ENCODE results near the gene NAT8.
"Not testable (repeated sequence)": the region's sequence is repeated elsewhere in the genome, so short reads cannot be mapped to it uniquely, and the experiment has no call there.

The NAT8 gene

GRCh38 chr2:73611193-73611592 is 31.0 kb downstream of the NAT8 start:
- no peak for DNase-seq
- Histone ChIP-seq H3K27ac (no peak overlapping the region), H3K4me3 (ENCODE audit: low read depth, low read length) (no peak overlapping the region), H3K9me3 (ENCODE audit: severe bottlenecking) (no peaks in the 10 kb centered on the region), H3K36me3 (peaks cover 8% of the 10 kb centered on the region), H3K27me3 (ENCODE audit: insufficient read depth, low read depth, severe bottlenecking) (no peaks in the 10 kb centered on the region)
- TF ChIP-seq CTCF (IDR thresholded peaks at IDR 0.05; ENCODE audit: low read depth, low read length) = no peak

DNA sequence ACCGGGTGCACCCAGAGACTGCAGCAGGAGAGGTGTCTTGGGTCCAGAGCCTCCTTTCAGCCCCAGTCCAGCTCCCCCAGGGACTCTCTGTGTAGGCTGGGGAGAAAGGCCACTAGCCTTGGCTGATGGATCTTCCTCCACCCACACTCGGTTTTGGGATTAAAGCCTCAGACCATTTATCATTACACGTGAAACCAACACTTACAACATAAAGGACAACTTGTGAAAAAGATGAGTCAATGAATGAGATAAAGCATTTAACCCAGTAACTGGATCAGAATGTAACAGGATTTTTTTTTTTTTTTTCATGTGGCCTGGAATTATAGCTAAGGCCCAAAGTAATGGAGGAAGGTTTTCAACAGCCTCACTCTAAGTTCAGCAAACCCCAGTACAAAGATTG is 32.1 kb downstream of the NAT8 start:
- H3K36me3 ChIP-seq = peaks cover 9% of the 10 kb centered on the region
- H3K27ac ChIP-seq = no peak overlapping the region
- no peak for TF ChIP-seq CTCF (IDR thresholded peaks at IDR 0.05; ENCODE audit: low read depth, low read length)
- no peak overlapping the region for H3K4me3 ChIP-seq (ENCODE audit: low read depth, low read length)
- H3K9me3 ChIP-seq (ENCODE audit: severe bottlenecking) = no peaks in the 10 kb centered on the region
- no peak for DNase-seq
- no peaks in the 10 kb centered on the region for H3K27me3 ChIP-seq (ENCODE audit: insufficient read depth, low read depth, severe bottlenecking)

DNA sequence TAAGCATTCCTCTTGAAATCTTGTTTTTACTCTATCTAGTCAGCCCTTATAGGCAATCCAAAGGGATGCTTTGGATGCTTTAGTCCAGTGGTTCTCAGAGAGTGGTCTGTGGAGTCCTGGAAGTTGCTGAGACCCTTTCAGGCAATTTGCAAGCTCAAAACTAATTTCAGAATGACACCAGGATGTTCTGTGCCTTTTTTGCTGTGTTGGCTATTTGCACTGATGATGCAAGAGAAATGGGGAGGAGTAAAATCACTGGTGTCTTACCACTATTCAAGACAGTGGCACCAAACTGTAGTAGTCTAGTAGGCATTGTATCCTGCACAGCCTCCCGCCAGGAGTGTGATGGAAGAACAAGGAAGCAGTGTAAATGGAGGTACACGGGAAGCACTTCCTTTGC is 37.6 kb downstream of the NAT8 start:
- H3K36me3 ChIP-seq = peaks cover 20% of the 10 kb centered on the region
- not testable (repeated sequence) for H3K9me3 ChIP-seq (ENCODE audit: severe bottlenecking); H3K27me3 ChIP-seq (ENCODE audit: insufficient read depth, low read depth, severe bottlenecking); DNase-seq; H3K27ac ChIP-seq; H3K4me3 ChIP-seq (ENCODE audit: low read depth, low read length)

- H3K27ac ChIP-seq; H3K9me3 ChIP-seq (ENCODE audit: severe bottlenecking); H3K27me3 ChIP-seq (ENCODE audit: insufficient read depth, low read depth, severe bottlenecking); H3K4me3 ChIP-seq (ENCODE audit: low read depth, low read length); DNase-seq: not testable (repeated sequence)
- H3K36me3 ChIP-seq = peaks cover 14% of the 10 kb centered on the region
Measured at GRCh38 chr2:73603099-73603588, 39.1 kb downstream of the NAT8 start.

DNA sequence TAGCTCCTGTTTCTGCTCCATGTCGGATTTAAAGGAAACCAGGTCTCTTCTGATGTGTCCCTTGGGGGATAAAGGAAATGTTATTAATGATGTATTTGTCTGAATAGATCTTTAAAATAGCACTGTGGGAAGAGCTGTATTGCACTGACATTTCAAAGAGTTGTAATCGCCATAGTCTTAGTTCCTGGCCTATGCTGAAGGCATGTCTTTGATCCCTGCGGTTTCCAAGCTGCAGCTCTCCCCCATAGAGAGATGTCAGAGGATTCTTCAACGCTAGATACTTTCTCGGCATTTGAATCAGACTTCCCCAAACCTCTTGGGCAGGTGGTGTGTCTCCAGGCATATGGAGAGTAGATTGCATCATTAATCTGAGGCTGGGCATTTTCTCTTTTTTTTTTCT is 40.4 kb downstream of the NAT8 start:
- DNase-seq = no peak
- Histone ChIP-seq H3K27me3 (ENCODE audit: insufficient read depth, low read depth, severe bottlenecking) (no peaks in the 10 kb centered on the region), H3K27ac (no peak overlapping the region), H3K9me3 (ENCODE audit: severe bottlenecking) (no peaks in the 10 kb centered on the region), H3K36me3 (peaks cover 13% of the 10 kb centered on the region), H3K4me3 (ENCODE audit: low read depth, low read length) (no peak overlapping the region)
- no peak for TF ChIP-seq CTCF (IDR thresholded peaks at IDR 0.05; ENCODE audit: low read depth, low read length)

DNA sequence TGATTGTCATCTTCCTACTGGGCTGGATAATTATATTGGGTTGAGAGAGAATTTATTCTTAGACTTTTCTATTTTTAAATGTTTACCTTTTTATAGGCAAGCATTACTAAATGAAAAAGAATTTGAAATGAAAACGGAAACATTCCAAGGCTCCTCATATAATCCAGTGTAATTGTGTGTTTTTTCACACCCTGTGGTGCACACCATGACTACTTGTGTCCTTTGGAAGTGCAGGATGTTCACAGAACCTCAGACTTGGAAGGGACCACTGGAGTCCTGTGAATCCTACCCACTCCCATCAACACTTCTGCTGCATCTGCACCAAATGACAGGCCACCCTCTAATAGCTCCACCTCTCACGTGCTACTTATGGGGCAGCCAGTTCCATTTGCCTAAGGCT is 48.0 kb downstream of the NAT8 start:
- TF ChIP-seq CTCF (IDR thresholded peaks at IDR 0.05; ENCODE audit: low read depth, low read length) = no peak
- no peak for DNase-seq
- Histone ChIP-seq H3K9me3 (ENCODE audit: severe bottlenecking) (no peaks in the 10 kb centered on the region), H3K27me3 (ENCODE audit: insufficient read depth, low read depth, severe bottlenecking) (no peaks in the 10 kb centered on the region), H3K4me3 (ENCODE audit: low read depth, low read length) (no peak overlapping the region), H3K27ac (no peak overlapping the region), H3K36me3 (no peaks in the 10 kb centered on the region)

GRCh38 chr2:73593680-73594079 is 48.5 kb downstream of the NAT8 start:
- H3K27ac ChIP-seq = no peak overlapping the region
- H3K9me3 ChIP-seq (ENCODE audit: severe bottlenecking) = no peaks in the 10 kb centered on the region
- no peaks in the 10 kb centered on the region for H3K27me3 ChIP-seq (ENCODE audit: insufficient read depth, low read depth, severe bottlenecking)
- no peak for DNase-seq
- no peak for TF ChIP-seq CTCF (IDR thresholded peaks at IDR 0.05; ENCODE audit: low read depth, low read length)
- H3K36me3 ChIP-seq = no peaks in the 10 kb centered on the region
- no peak overlapping the region for H3K4me3 ChIP-seq (ENCODE audit: low read depth, low read length)
